ENCODE data around the gene PLCH1. TPM values are rescaled to one million over a fixed set of nuclear protein-coding genes. Genes with fewer than 3 reads are reported as not detected.

Gene PLCH1
- total RNA-seq, 1 experiment from 2014 or later, result 3.1 TPM

DNA sequence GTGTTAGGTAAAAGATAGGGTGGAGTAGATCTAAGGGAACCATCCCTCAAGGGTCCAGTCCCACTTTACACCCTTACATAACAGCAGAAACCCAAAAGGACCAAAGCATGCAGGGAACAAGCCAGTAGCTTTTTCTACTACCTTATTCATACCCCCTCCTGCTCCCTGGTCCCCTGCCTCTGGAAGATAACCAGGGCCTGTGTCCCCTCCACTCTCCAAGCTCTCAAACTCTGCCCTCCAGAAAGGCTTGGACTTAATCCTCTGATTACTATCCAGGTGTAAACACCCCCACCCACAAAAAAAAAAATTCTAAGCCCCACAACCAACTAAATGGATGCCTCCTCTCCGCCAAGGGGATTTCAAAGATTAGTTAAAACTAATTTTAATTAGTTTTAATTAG is 417.4 kb downstream of the PLCH1 start:
- Histone ChIP-seq H3K4me3 (ENCODE audit: low read depth, low read length, poor library complexity, severe bottlenecking) (no peak overlapping the region), H3K4me1 (ENCODE audit: insufficient read depth, low read length, poor library complexity, severe bottlenecking) (peaks cover 5% of the 10 kb centered on the region), H3K9me3 (ENCODE audit: low read depth, low read length, poor library complexity, severe bottlenecking) (no peaks in the 10 kb centered on the region), H3K27me3 (replicated peaks; ENCODE audit: insufficient read depth, low read depth, low read length, poor library complexity) (no peaks in the 10 kb centered on the region), H3K27ac (ENCODE audit: low read depth, low read length, poor library complexity, severe bottlenecking) (no peak overlapping the region), H3K36me3 (ENCODE audit: insufficient read depth, low read length, poor library complexity, severe bottlenecking) (no peaks in the 10 kb centered on the region)
- intact Hi-C loops (cut with micrococcal nuclease; ENCODE audit: unreplicated experiment), result loop anchor here (10.0 kb wide), 1 partner anchor 1223 kb away; no protein-coding TSS in a partner anchor
- TF ChIP-seq, protein P1, sequence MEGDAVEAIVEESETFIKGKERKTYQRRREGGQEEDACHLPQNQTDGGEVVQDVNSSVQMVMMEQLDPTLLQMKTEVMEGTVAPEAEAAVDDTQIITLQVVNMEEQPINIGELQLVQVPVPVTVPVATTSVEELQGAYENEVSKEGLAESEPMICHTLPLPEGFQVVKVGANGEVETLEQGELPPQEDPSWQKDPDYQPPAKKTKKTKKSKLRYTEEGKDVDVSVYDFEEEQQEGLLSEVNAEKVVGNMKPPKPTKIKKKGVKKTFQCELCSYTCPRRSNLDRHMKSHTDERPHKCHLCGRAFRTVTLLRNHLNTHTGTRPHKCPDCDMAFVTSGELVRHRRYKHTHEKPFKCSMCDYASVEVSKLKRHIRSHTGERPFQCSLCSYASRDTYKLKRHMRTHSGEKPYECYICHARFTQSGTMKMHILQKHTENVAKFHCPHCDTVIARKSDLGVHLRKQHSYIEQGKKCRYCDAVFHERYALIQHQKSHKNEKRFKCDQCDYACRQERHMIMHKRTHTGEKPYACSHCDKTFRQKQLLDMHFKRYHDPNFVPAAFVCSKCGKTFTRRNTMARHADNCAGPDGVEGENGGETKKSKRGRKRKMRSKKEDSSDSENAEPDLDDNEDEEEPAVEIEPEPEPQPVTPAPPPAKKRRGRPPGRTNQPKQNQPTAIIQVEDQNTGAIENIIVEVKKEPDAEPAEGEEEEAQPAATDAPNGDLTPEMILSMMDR (conservative IDR thresholded peaks at IDR 0.05; ENCODE audit: low read depth, low read length), result no peak
- TF ChIP-seq EZH2 (IDR thresholded peaks at IDR 0.05; ENCODE audit: borderline replicate concordance, low read depth, low read length, poor library complexity, severe bottlenecking), result no peak
- ChIA-PET POLR2A (ENCODE audit: low non-redundant PET) (no interaction called here), CTCF (no interaction called here)
- BruUV-seq (replicated peaks), result no TSS peak
- no peak for DNase-seq (ENCODE audit: low spot score)

DNA sequence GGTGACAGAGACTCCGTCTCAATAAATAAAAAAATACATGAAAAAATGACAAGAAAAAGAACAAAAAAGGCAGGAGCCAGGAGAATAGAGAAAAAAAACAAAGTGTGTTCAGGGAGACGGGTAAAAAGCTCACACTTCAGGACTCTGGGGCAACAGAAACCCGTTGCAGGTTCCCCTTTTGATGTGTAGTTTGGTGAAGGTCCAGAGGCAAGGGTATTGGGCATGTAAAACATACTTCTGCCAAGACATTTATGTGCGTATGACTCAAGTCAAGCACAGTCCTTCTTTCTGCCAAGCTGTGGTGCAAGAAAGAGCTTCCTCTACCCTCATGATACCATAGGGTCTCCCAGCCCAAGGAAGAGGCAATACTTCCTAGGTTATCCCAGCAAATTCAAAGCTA is 418.0 kb downstream of the PLCH1 start:
- BruUV-seq (replicated peaks), result no TSS peak
- intact Hi-C loops (cut with micrococcal nuclease; ENCODE audit: unreplicated experiment), result loop anchor here (10.0 kb wide), 1 partner anchor 1222 kb away; no protein-coding TSS in a partner anchor

DNA sequence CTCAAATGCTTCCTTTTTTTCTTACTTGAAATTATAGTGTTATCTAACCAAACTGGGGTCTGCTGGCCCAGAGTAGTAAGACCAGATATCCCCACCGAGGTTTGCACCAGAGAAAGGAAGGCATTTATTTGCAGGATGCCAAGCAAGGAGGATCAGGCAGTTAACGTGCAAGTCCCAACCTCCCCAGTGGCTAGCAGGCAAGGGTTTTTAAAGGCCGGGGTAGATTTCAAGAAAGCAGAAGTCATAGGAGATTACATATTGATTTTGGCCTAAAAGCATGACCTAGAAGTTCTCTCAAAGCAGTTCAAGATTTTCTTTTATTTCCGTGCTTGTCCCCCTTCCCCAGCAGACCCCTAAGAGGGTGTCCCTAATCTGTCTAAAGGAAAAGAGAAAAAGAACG is 418.6 kb downstream of the PLCH1 start:
- CTCF ChIA-PET, result no interaction called here
- DNase-seq (ENCODE audit: low spot score), result no peak
- Histone ChIP-seq H3K27me3 (replicated peaks; ENCODE audit: insufficient read depth, low read depth, low read length, poor library complexity) (no peaks in the 10 kb centered on the region), H3K4me1 (ENCODE audit: insufficient read depth, low read length, poor library complexity, severe bottlenecking) (peaks cover 5% of the 10 kb centered on the region), H3K9me3 (ENCODE audit: low read depth, low read length, poor library complexity, severe bottlenecking) (no peaks in the 10 kb centered on the region), H3K4me3 (ENCODE audit: low read depth, low read length, poor library complexity, severe bottlenecking) (no peak overlapping the region), H3K27ac (ENCODE audit: low read depth, low read length, poor library complexity, severe bottlenecking) (no peak overlapping the region), H3K36me3 (ENCODE audit: insufficient read depth, low read length, poor library complexity, severe bottlenecking) (no peaks in the 10 kb centered on the region)
- TF ChIP-seq, protein P1 (conservative IDR thresholded peaks at IDR 0.05; ENCODE audit: low read depth, low read length), result no peak
- TF ChIP-seq EZH2 (IDR thresholded peaks at IDR 0.05; ENCODE audit: borderline replicate concordance, low read depth, low read length, poor library complexity, severe bottlenecking), result no peak
- no TSS peak for BruUV-seq (replicated peaks)
- intact Hi-C loops (cut with micrococcal nuclease; ENCODE audit: unreplicated experiment), result loop anchor here (10.0 kb wide), 1 partner anchor 1221 kb away; no protein-coding TSS in a partner anchor
- POLR2A ChIA-PET (ENCODE audit: low non-redundant PET), result no interaction called here

More for the DNA sequence above, 418.0 kb downstream of the PLCH1 start:
- no peak overlapping the region for H3K4me3 ChIP-seq (ENCODE audit: low read depth, low read length, poor library complexity, severe bottlenecking)
- TF ChIP-seq, protein P1 (conservative IDR thresholded peaks at IDR 0.05; ENCODE audit: low read depth, low read length), result no peak
- TF ChIP-seq EZH2 (IDR thresholded peaks at IDR 0.05; ENCODE audit: borderline replicate concordance, low read depth, low read length, poor library complexity, severe bottlenecking), result no peak
- ChIA-PET CTCF (no interaction called here), POLR2A (ENCODE audit: low non-redundant PET) (no interaction called here)
- no peak overlapping the region for H3K27ac ChIP-seq (ENCODE audit: low read depth, low read length, poor library complexity, severe bottlenecking)
- no peak for DNase-seq (ENCODE audit: low spot score)
- H3K4me1 ChIP-seq (ENCODE audit: insufficient read depth, low read length, poor library complexity, severe bottlenecking), result peaks cover 5% of the 10 kb centered on the region
- no peaks in the 10 kb centered on the region for H3K36me3 ChIP-seq (ENCODE audit: insufficient read depth, low read length, poor library complexity, severe bottlenecking)
- no peaks in the 10 kb centered on the region for H3K27me3 ChIP-seq (replicated peaks; ENCODE audit: insufficient read depth, low read depth, low read length, poor library complexity)
- H3K9me3 ChIP-seq (ENCODE audit: low read depth, low read length, poor library complexity, severe bottlenecking), result no peaks in the 10 kb centered on the region

Other genes with a start within 250 kb of the PLCH1 start
- 2.9 and 3.5 TPM in 2 replicates for gene C3orf33, start 61.2 kb upstream of the PLCH1 start, total RNA-seq (2021)
- gene SLC33A1, start 109.4 kb upstream of the PLCH1 start, total RNA-seq (2021), result 22.7 and 26.1 TPM in 2 replicates
- gene GMPS, start 125.6 kb upstream of the PLCH1 start, total RNA-seq (2021), result 185 and 187 TPM in 2 replicates

Data from A673 (cell line).